Thoracic aorta (tissue), 2 donors: Measurements from ENCODE around the gene DEPDC5. TPM values are rescaled to one million over a fixed set of nuclear protein-coding genes. Genes with fewer than 3 reads are reported as not detected.

Experiments used
- ATAC-seq: fragments of 150-250 bp; one replicate; pipeline ENCODE4 v1.8.0; 2017; ENCODE audit warnings: low read depth; ENCODE audit not compliant: insufficient number of reproducible peaks, low FRiP score
- DNase-seq: peaks from one replicate; pipeline ENCODE4 v3.0.0-alpha.2; 2020; ENCODE audit warnings: low spot score
- H3K27ac ChIP-seq, 2 donors: fragments of 200-600 bp; sonication (generic); 1 replicate in 1 of 2; 2 replicates in 1 of 2; pipeline ENCODE4 v1.5.1; 2016; ENCODE audit warnings: mild to moderate bottlenecking in 2 of 2, moderate library complexity in 2 of 2
- H3K27me3 ChIP-seq: fragments of 200-600 bp; sonication (generic); replicated peaks from 2 replicates; pipeline ENCODE4 v1.6.0; 2016; ENCODE audit warnings: mild to moderate bottlenecking; ENCODE audit not compliant: insufficient read depth
- H3K36me3 ChIP-seq: fragments of 200-600 bp; sonication (generic); one replicate; pipeline ENCODE4 v1.5.1; 2016
- H3K4me1 ChIP-seq, 2 donors: fragments of 200-600 bp; sonication (generic); 1 replicate in 1 of 2; 2 replicates in 1 of 2; pipeline versions ENCODE4 v1.5.1 to v1.6.0; 2016; ENCODE audit warnings: low read depth in 2 of 2, mild to moderate bottlenecking in 1 of 2; ENCODE audit not compliant: control insufficient read depth in 1 of 2
- H3K4me3 ChIP-seq: fragments of 200-600 bp; sonication (generic); 2 replicates; pipeline ENCODE4 v1.5.1; 2016; ENCODE audit warnings: mild to moderate bottlenecking
- H3K9me3 ChIP-seq: fragments of 200-600 bp; sonication (generic); 2 replicates; pipeline ENCODE4 v1.5.1; 2016
- CTCF ChIP-seq: fragments of 200-600 bp; sonication (generic); IDR thresholded peaks from one replicate; pipeline ENCODE4 v1.5.1; 2019; ENCODE audit warnings: antibody characterized with exemption
- total RNA-seq, 2 donors: library from RNA; depleted of rRNA; stranded (reverse); fragments of >200 nt; gene quantifications; one replicate each; pipeline versions ENCODE4 v1.1.0 to v1.2.3, GENCODE V29; 2016

The DEPDC5 gene
- total RNA-seq, 2 donors from 2014 or later = 31.3 to 52.7 TPM

GRCh38 chr22:31950226-31950625 lies 196.4 kb downstream of the DEPDC5 start:
- Histone ChIP-seq H3K4me3 (peak overlapping the region; percentile 7), H3K27ac (peak overlapping the region; percentile 78 to 91), H3K36me3 (no peaks in the 10 kb centered on the region), H3K9me3 (no peaks in the 10 kb centered on the region), H3K27me3 (no peaks in the 10 kb centered on the region), H3K4me1 (peaks cover 62 to 90% of the 10 kb centered on the region in 2 donors)
- TF ChIP-seq CTCF = no peak
- DNase-seq (no peak), ATAC-seq (no peak)

GRCh38 chr22:31951194-31952093 lies 197.6 kb downstream of the DEPDC5 start:
- DNase-seq (no peak), ATAC-seq (no peak)
- Histone ChIP-seq H3K36me3 (peaks cover 5% of the 10 kb centered on the region), H3K4me1 (peaks cover 61 to 89% of the 10 kb centered on the region in 2 donors), H3K9me3 (no peaks in the 10 kb centered on the region), H3K27ac (peak overlapping the region; percentile 78 to 91), H3K27me3 (no peaks in the 10 kb centered on the region), H3K4me3 (peak overlapping the region; percentile 33)
- no peak for TF ChIP-seq CTCF

DNA sequence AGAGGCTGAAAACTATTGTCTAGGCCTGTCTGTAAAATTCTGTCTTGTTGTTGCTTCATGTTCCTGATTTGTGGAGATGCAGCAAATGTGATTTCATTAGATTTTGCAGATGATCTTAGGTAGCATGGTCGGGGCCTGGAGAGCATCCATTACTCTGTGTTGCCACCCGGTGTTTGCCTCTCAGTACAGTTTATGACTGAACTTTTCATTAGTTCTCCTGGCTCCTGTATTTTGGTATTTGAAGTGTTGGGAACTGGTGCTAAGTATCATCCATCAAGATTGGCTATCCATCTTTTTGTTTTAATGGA lies 198.2 kb downstream of the DEPDC5 start:
- Histone ChIP-seq H3K4me1 (peaks cover 55 to 83% of the 10 kb centered on the region in 2 donors), H3K4me3 (peak overlapping the region; percentile 33), H3K27ac (peak overlapping the region; percentile 78 to 91), H3K27me3 (no peaks in the 10 kb centered on the region), H3K9me3 (no peaks in the 10 kb centered on the region), H3K36me3 (peaks cover 11% of the 10 kb centered on the region)
- TF ChIP-seq CTCF = no peak
- no peak for DNase-seq
- no peak for ATAC-seq

- Histone ChIP-seq H3K4me3 (peak overlapping the region; percentile 33), H3K9me3 (no peaks in the 10 kb centered on the region), H3K27me3 (no peaks in the 10 kb centered on the region), H3K36me3 (peaks cover 13% of the 10 kb centered on the region), H3K4me1 (peaks cover 50 to 79% of the 10 kb centered on the region in 2 donors), H3K27ac (peak overlapping the region; percentile 80 to 91)
- ATAC-seq = peak; percentile 55
- no peak for TF ChIP-seq CTCF
- no peak for DNase-seq
Measured at GRCh38 chr22:31952472-31952871, 198.7 kb downstream of the DEPDC5 start.

DNA sequence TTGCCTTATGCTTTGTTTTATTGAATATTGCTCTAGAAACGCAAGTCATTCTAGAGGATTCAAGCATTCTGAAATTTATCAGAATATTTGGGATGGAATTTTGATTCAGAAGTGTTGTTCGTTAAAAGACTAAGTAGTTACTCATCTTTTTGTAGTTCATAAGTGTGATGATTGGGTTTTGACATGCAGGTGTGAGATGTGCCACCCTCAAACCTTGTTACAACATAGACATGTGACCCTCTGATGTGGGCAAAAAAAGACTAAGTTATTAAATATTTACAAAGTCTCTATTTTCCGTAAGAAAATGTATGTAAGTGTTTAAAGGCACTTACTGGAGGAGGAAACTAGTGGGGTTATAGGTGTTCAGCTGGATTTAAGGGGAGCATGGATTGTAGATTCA lies 199.4 kb downstream of the DEPDC5 start:
- TF ChIP-seq CTCF = no peak
- Histone ChIP-seq H3K36me3 (peaks cover 17% of the 10 kb centered on the region), H3K9me3 (no peaks in the 10 kb centered on the region), H3K27ac (peak overlapping the region; percentile 80 to 91), H3K4me3 (no peak overlapping the region), H3K27me3 (no peaks in the 10 kb centered on the region), H3K4me1 (peaks cover 49 to 71% of the 10 kb centered on the region in 2 donors)
- ATAC-seq = no peak
- DNase-seq = no peak
